ENCODE results near the gene QPCTL. TPM values are rescaled to one million over a fixed set of nuclear protein-coding genes. Genes with fewer than 3 reads are reported as not detected.

QPCTL gene
- polyA plus RNA-seq, 1 of the 3 experiments (the other 2 are of a cell fraction), result 17.6 TPM

DNA sequence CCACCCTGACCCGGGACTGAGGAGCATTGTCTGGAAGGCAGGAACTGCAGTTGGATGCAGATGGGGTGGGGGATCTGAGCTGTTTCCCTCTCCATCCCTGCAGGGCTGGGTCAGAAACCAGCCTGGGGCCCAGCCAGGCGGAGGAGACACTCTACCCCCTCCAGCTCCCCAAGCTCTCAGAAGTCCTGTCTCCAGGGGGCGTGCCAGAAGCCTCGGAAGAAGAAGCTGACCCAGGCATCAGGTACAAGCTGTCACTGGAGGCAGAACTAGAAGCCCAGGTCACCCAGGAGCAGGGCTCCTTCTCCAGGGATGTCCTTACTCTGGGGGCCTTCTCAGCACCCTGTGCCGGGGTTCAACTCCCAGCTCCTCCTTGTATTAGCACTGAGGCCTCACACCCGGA, 61.1 kb downstream of the QPCTL start:
- Histone ChIP-seq H3K27ac (ENCODE audit: low read depth in 2 of 2, low read length in 1 of 2) (no peak overlapping the region), H2AFZ (ENCODE audit: low read depth) (no peak overlapping the region), H3K36me3 (replicated peaks in 1 of 2; ENCODE audit: control insufficient read depth in 1 of 2, insufficient read depth in 2 of 2, low read length in 1 of 2) (no peaks in the 10 kb centered on the region), H3F3A (replicated peaks; ENCODE audit: insufficient read depth) (no peaks in the 10 kb centered on the region), H3K9me3 (no peaks in the 10 kb centered on the region), H3K4me3 (ENCODE audit: low read depth in 2 of 2, low read length in 1 of 2) (no peak overlapping the region), H3K79me2 (ENCODE audit: insufficient read depth) (no peaks in the 10 kb centered on the region), H3K9ac (no peak overlapping the region), H4K20me1 (ENCODE audit: insufficient read depth) (no peaks in the 10 kb centered on the region), H3K27me3 (ENCODE audit: insufficient read depth) (no peaks in the 10 kb centered on the region), H3K9me2 (no peaks in the 10 kb centered on the region), H3K4me2 (no peak overlapping the region), H3K4me1 (ENCODE audit: control insufficient read depth in 1 of 2, insufficient read depth in 2 of 2, low read depth in 1 of 2, low read length in 1 of 2) (no peaks in the 10 kb centered on the region)
- 83% methylated on average over 3 of the region's 6 CpGs for WGBS (ENCODE audit: low lambda C conversion rate)
- ChIA-PET POLR2A (no interaction called here), CTCF (interaction anchor here (1.2 to 2.8 kb wide), 3 partner anchors 13 to 60 kb away, joined by 3 to 9 read pairs (median 6); partner anchors contain the start of gene SIX5)
- no peak for TF ChIP-seq SIN3A (IDR thresholded peaks at IDR 0.05; ENCODE audit: borderline replicate concordance, low read depth, low read length)
- no peak for TF ChIP-seq MEF2A (IDR thresholded peaks at IDR 0.05; ENCODE audit: borderline replicate concordance, low read depth)
- TF ChIP-seq, protein P1, sequence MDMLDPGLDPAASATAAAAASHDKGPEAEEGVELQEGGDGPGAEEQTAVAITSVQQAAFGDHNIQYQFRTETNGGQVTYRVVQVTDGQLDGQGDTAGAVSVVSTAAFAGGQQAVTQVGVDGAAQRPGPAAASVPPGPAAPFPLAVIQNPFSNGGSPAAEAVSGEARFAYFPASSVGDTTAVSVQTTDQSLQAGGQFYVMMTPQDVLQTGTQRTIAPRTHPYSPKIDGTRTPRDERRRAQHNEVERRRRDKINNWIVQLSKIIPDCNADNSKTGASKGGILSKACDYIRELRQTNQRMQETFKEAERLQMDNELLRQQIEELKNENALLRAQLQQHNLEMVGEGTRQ (IDR thresholded peaks at IDR 0.05; ENCODE audit: borderline replicate concordance, low read depth, low read length), result no peak
- DNase-seq, result no peak

Small RNA genes within 50 kb of the gene (small RNA-seq; reads per million reads assigned to genes)
- gene MIR642A (0 to 4.7 (median 0.96) reads per million in 7 experiments), gene RN7SL836P (0 reads per million in 7 experiments)

Other genes with a start within 250 kb of the QPCTL start
- gene FOSB, start 224.7 kb upstream of the QPCTL start, polyA plus RNA-seq (2012; rRNA removed), result 38.4 and 78.2 TPM in 2 replicates
- gene RTN2, start 195.6 kb upstream of the QPCTL start, polyA plus RNA-seq (2012; rRNA removed), result 6.8 and 7.0 TPM in 2 replicates
- gene PPM1N, start 194.2 kb upstream of the QPCTL start, polyA plus RNA-seq (2012; rRNA removed), result 10.3 and 10.9 TPM in 2 replicates
- gene VASP, start 185.2 kb upstream of the QPCTL start, polyA plus RNA-seq (2012; rRNA removed), result 31.6 and 37.8 TPM in 2 replicates
- gene OPA3, start 107.9 kb upstream of the QPCTL start, polyA plus RNA-seq (2012; rRNA removed), result 10.0 and 11.1 TPM in 2 replicates
- gene GPR4, start 90.5 kb upstream of the QPCTL start, polyA plus RNA-seq (2012; rRNA removed), result 0.29 and 0.69 TPM in 2 replicates
- gene EML2, start 53.3 kb upstream of the QPCTL start, polyA plus RNA-seq (2012; rRNA removed), result 10.3 and 12.4 TPM in 2 replicates
- 1.3 and 1.4 TPM in 2 replicates for gene GIPR, start 24.4 kb upstream of the QPCTL start, polyA plus RNA-seq (2012; rRNA removed)
- gene SNRPD2, start 713 bp upstream of the QPCTL start, polyA plus RNA-seq (2012; rRNA removed), result 1,248 and 1,471 TPM in 2 replicates
- gene FBXO46, start 38.2 kb downstream of the QPCTL start, polyA plus RNA-seq (2012; rRNA removed), result 2.8 and 5.6 TPM in 2 replicates
- 0.03 and 0.06 TPM in 2 replicates for gene MEIOSIN, start 40.8 kb downstream of the QPCTL start, polyA plus RNA-seq (2012; rRNA removed)
- gene SIX5, start 76.6 kb downstream of the QPCTL start, polyA plus RNA-seq (2012; rRNA removed), result 6.4 and 8.4 TPM in 2 replicates
- 86.4 and 92.2 TPM in 2 replicates for gene DMPK, start 89.8 kb downstream of the QPCTL start, polyA plus RNA-seq (2012; rRNA removed)
- gene DMWD, start 100.2 kb downstream of the QPCTL start, polyA plus RNA-seq (2012; rRNA removed), result 39.3 and 40.6 TPM in 2 replicates
- gene RSPH6A, start 122.6 kb downstream of the QPCTL start, polyA plus RNA-seq (2012; rRNA removed), result 0.02 TPM in 1 of 2 replicates, not detected in the other
- gene SYMPK, start 170.5 kb downstream of the QPCTL start, polyA plus RNA-seq (2012; rRNA removed), result 76.3 and 92.7 TPM in 2 replicates
- 0.97 and 1.5 TPM in 2 replicates for gene FOXA3, start 171.7 kb downstream of the QPCTL start, polyA plus RNA-seq (2012; rRNA removed)
- 11.8 and 16.8 TPM in 2 replicates for gene IRF2BP1, start 193.5 kb downstream of the QPCTL start, polyA plus RNA-seq (2012; rRNA removed)
- 2.8 and 5.1 TPM in 2 replicates for gene MYPOP, start 209.9 kb downstream of the QPCTL start, polyA plus RNA-seq (2012; rRNA removed)
- gene NANOS2, start 222.1 kb downstream of the QPCTL start, polyA plus RNA-seq (2012; rRNA removed), result not detected in 2 replicates

All from SK-N-SH (cell line).